T-cell (primary cell): ENCODE results near the gene GADD45A. TPM values are rescaled to one million over a fixed set of nuclear protein-coding genes. Genes with fewer than 3 reads are reported as not detected.
A peak's percentile ranks its signal among the peaks of the same experiment; 100 is the strongest.

Source experiments
- ATAC-seq, 4 experiments: fragments of 200-7000 bp in 3 of 4; fragments of 150-1000 bp in 1 of 4; cut with Tn5 transposase; replicated peaks in 1 of 4; 1 replicate in 3 of 4; 2 replicates in 1 of 4; pipeline ENCODE4 v1.10.0; 2021; ENCODE audit warnings: moderate library complexity in 3 of 4, mild to moderate bottlenecking in 2 of 4, moderate number of reproducible peaks in 1 of 4
- CTCF ChIA-PET, 2 donors: fragments of 300-600 bp; sonication (Branson Sonifier 250); formaldehyde crosslinking; loops; one replicate each; lab custom pipeline; 2022; ENCODE audit warnings: antibody characterized with exemption in 2 of 2; lab: Charles Lee
- POLR2A ChIA-PET, 2 donors: fragments of 300-600 bp; sonication (Branson Sonifier 250); formaldehyde crosslinking; loops; one replicate each; lab custom pipeline; 2022; ENCODE audit warnings: antibody characterized with exemption in 2 of 2; lab: Charles Lee
- DNase-seq, 35 experiments: peaks; one replicate each; pipeline versions ENCODE4 v3.0.0 to v3.0.0-alpha.2; 2013 to 2023
- H3K27ac ChIP-seq: one replicate; pipeline ENCODE4 v1.5.1; 2013; ENCODE audit warnings: low read length
- H3K27me3 ChIP-seq, 2 experiments: replicated peaks in 1 of 2; 1 replicate in 1 of 2; 2 replicates in 1 of 2; pipeline versions ENCODE4 v1.6.1 to v1.7.0; 2013; ENCODE audit warnings: low read length in 1 of 2, mixed read lengths in 1 of 2; ENCODE audit not compliant: control insufficient read depth in 2 of 2, insufficient read depth in 2 of 2; ENCODE audit errors: extremely low read depth in 1 of 2
- H3K36me3 ChIP-seq, 2 donors: 1 replicate in 1 of 2; 2 replicates in 1 of 2; pipeline versions ENCODE4 v1.6.1 to v1.7.0; 2013; ENCODE audit warnings: low read length in 1 of 2; ENCODE audit not compliant: control insufficient read depth in 2 of 2, insufficient read depth in 1 of 2; ENCODE audit errors: extremely low read depth in 1 of 2
- H3K4me1 ChIP-seq, 2 experiments: 1 replicate in 1 of 2; 2 replicates in 1 of 2; pipeline versions ENCODE4 v1.6.1 to v1.7.0; 2013; ENCODE audit warnings: low read length in 2 of 2, mixed read lengths in 1 of 2; ENCODE audit not compliant: insufficient read depth in 2 of 2, control insufficient read depth in 1 of 2; ENCODE audit errors: extremely low read depth in 1 of 2
- H3K4me3 ChIP-seq, 2 donors: 1 replicate in 1 of 2; 2 replicates in 1 of 2; pipeline versions ENCODE4 v1.5.1 to v1.7.0; 2013; ENCODE audit warnings: mild to moderate bottlenecking in 2 of 2, low read length in 1 of 2, moderate library complexity in 1 of 2; ENCODE audit not compliant: control insufficient read depth in 1 of 2; ENCODE audit errors: extremely low read depth in 1 of 2
- H3K9me3 ChIP-seq: 2 replicates; pipeline ENCODE4 v1.7.0; 2013
- H3K27ac Mint-ChIP-seq, 2 donors: one replicate each; pipeline ENCODE4 v1.8.0; 2020 to 2021; ENCODE audit warnings: mild to moderate bottlenecking in 2 of 2, mixed read lengths in 2 of 2
- H3K27me3 Mint-ChIP-seq, 2 donors: one replicate each; pipeline ENCODE4 v1.8.0; 2021 to 2022; ENCODE audit warnings: mixed read lengths in 2 of 2
- H3K36me3 Mint-ChIP-seq: one replicate; pipeline ENCODE4 v1.8.0; 2021; ENCODE audit warnings: mixed read lengths
- H3K4me1 Mint-ChIP-seq, 3 donors: one replicate each; pipeline ENCODE4 v1.8.0; 2020 to 2022; ENCODE audit warnings: mixed read lengths in 3 of 3, mild to moderate bottlenecking in 1 of 3
- H3K4me3 Mint-ChIP-seq, 3 donors: one replicate each; pipeline ENCODE4 v1.8.0; 2020 to 2022; ENCODE audit warnings: mild to moderate bottlenecking in 3 of 3, mixed read lengths in 3 of 3, moderate library complexity in 3 of 3
- H3K9me3 Mint-ChIP-seq, 3 donors: one replicate each; pipeline ENCODE4 v1.8.0; 2020 to 2022; ENCODE audit warnings: mixed read lengths in 3 of 3
- WGBS: methylation state at CpG from one replicate; pipeline ENCODE4 v1.1.5; 2013; ENCODE audit warnings: missing lambda C conversion rate; ENCODE audit not compliant: insufficient coverage; 5-methylcytosine and 5-hydroxymethylcytosine counted together
- total RNA-seq, 35 experiments: library from RNA in 6 of 35; stranded (reverse) in 6 of 35; fragments of 120-200 nt in 1 of 35; gene quantifications; one replicate each; pipeline versions ENCODE4 v1.2.1 to v1.2.4 and lab custom pipeline; 2013 to 2026

Gene GADD45A
- total RNA-seq, 5 donors from 2014 or later (not counting 1 experiment from before 2014, with no cell fraction given): 16.0 to 85.8 (median 21.9) TPM

GRCh38 chr1:67732750-67733151 is 47.8 kb downstream of the GADD45A start:
- Mint-ChIP-seq H3K4me3 (no peak overlapping the region), H3K36me3 (no peaks in the 10 kb centered on the region), H3K4me1 (peaks cover 12 to 26% (median 25%) of the 10 kb centered on the region in 3 donors), H3K9me3 (no peaks in the 10 kb centered on the region), H3K27me3 (no peaks in the 10 kb centered on the region), H3K27ac (no peak overlapping the region)
- CTCF ChIA-PET: no interaction called here
- ATAC-seq (no peak), DNase-seq (no peak)
- no peak overlapping the region for H3K27ac ChIP-seq
- H3K4me1 ChIP-seq: peaks cover 12 to 19% of the 10 kb centered on the region in 2 experiments
- no peaks in the 10 kb centered on the region for H3K36me3 ChIP-seq
- POLR2A ChIA-PET: interaction anchor here in 1 of 2 donors (0.5 kb wide), 1 partner anchor 859 kb away, joined by 8 read pairs; no protein-coding TSS in a partner anchor
- H3K27me3 ChIP-seq: no peaks in the 10 kb centered on the region
- H3K4me3 ChIP-seq: no peak overlapping the region
- WGBS: 97% methylated on average over 5 of the region's 6 CpGs
- H3K9me3 ChIP-seq: no peaks in the 10 kb centered on the region

GRCh38 chr1:67733681-67734322 is 48.8 kb downstream of the GADD45A start:
- ChIA-PET CTCF (no interaction called here), POLR2A (no interaction called here)
- no peaks in the 10 kb centered on the region for H3K9me3 ChIP-seq
- no peak overlapping the region for H3K27ac ChIP-seq
- no peaks in the 10 kb centered on the region for H3K9me3 Mint-ChIP-seq
- H3K4me1 ChIP-seq: peaks cover 12 to 19% of the 10 kb centered on the region in 2 experiments
- peaks cover 12 to 26% (median 25%) of the 10 kb centered on the region in 3 donors for H3K4me1 Mint-ChIP-seq
- H3K27me3 ChIP-seq: no peaks in the 10 kb centered on the region
- H3K36me3 ChIP-seq: no peaks in the 10 kb centered on the region
- 22% methylated on average over 3 of the region's 4 CpGs for WGBS
- H3K27ac Mint-ChIP-seq: no peak overlapping the region
- ATAC-seq (no peak), DNase-seq (no peak)
- H3K36me3 Mint-ChIP-seq: no peaks in the 10 kb centered on the region
- H3K4me3 Mint-ChIP-seq: no peak overlapping the region
- H3K27me3 Mint-ChIP-seq: no peaks in the 10 kb centered on the region
- H3K4me3 ChIP-seq: no peak overlapping the region

- no peaks in the 10 kb centered on the region for H3K36me3 Mint-ChIP-seq
- Histone ChIP-seq H3K27ac (no peak overlapping the region), H3K36me3 (no peaks in the 10 kb centered on the region), H3K27me3 (no peaks in the 10 kb centered on the region), H3K4me3 (no peak overlapping the region), H3K4me1 (peaks cover 12 to 19% of the 10 kb centered on the region in 2 experiments), H3K9me3 (no peaks in the 10 kb centered on the region)
- no peaks in the 10 kb centered on the region for H3K27me3 Mint-ChIP-seq
- no peak overlapping the region for H3K4me3 Mint-ChIP-seq
- no peak overlapping the region for H3K27ac Mint-ChIP-seq
- DNase-seq (no peak), ATAC-seq (no peak)
- ChIA-PET POLR2A (no interaction called here), CTCF (no interaction called here)
- no peaks in the 10 kb centered on the region for H3K9me3 Mint-ChIP-seq
- no CpG with 5 or more reads among the region's 3 CpGs for WGBS
- H3K4me1 Mint-ChIP-seq: peaks cover 12 to 26% (median 25%) of the 10 kb centered on the region in 3 donors
Observed at GRCh38 chr1:67734323-67734690, 49.3 kb downstream of the GADD45A start.

GRCh38 chr1:67735206-67735605 is 50.2 kb downstream of the GADD45A start:
- Mint-ChIP-seq H3K27ac (peak overlapping the region in 1 of 2 donors; percentile 96), H3K4me3 (no peak overlapping the region), H3K4me1 (peaks cover 12 to 26% (median 25%) of the 10 kb centered on the region in 3 donors), H3K27me3 (no peaks in the 10 kb centered on the region), H3K9me3 (no peaks in the 10 kb centered on the region), H3K36me3 (no peaks in the 10 kb centered on the region)
- no peak overlapping the region for H3K4me3 ChIP-seq
- no peaks in the 10 kb centered on the region for H3K36me3 ChIP-seq
- POLR2A ChIA-PET: no interaction called here
- H3K27ac ChIP-seq: no peak overlapping the region
- ATAC-seq (no peak), DNase-seq (no peak)
- H3K9me3 ChIP-seq: no peaks in the 10 kb centered on the region
- H3K27me3 ChIP-seq: no peaks in the 10 kb centered on the region
- CTCF ChIA-PET: no interaction called here
- peaks cover 12 to 19% of the 10 kb centered on the region in 2 experiments for H3K4me1 ChIP-seq
- WGBS: no CpG with 5 or more reads among the region's 3 CpGs

- Histone ChIP-seq H3K27ac (peak overlapping the region; percentile 44), H3K4me3 (peak overlapping the region; percentile 15 to 35), H3K4me1 (peaks cover 12 to 19% of the 10 kb centered on the region in 2 experiments), H3K9me3 (no peaks in the 10 kb centered on the region), H3K36me3 (no peaks in the 10 kb centered on the region), H3K27me3 (no peaks in the 10 kb centered on the region)
- Mint-ChIP-seq H3K4me1 (peaks cover 12 to 26% (median 25%) of the 10 kb centered on the region in 3 donors), H3K27me3 (no peaks in the 10 kb centered on the region), H3K9me3 (no peaks in the 10 kb centered on the region), H3K27ac (peak overlapping the region; percentile 81 to 96), H3K36me3 (no peaks in the 10 kb centered on the region), H3K4me3 (peak overlapping the region; percentile 49 to 73 (median 50))
- ATAC-seq (peak; percentile 90 to 98 (median 96)), DNase-seq (peak in 32 of 35 experiments; percentile 4 to 53 (median 19))
- WGBS: 4% methylated on average over 7 of the region's 11 CpGs
- CTCF ChIA-PET: no interaction called here
- POLR2A ChIA-PET: no interaction called here
Observed at GRCh38 chr1:67735806-67736627, 51.0 kb downstream of the GADD45A start.

- no peaks in the 10 kb centered on the region for H3K27me3 Mint-ChIP-seq
- ATAC-seq (no peak), DNase-seq (no peak)
- H3K27ac Mint-ChIP-seq: peak overlapping the region; percentile 81 to 96
- Histone ChIP-seq H3K36me3 (no peaks in the 10 kb centered on the region), H3K4me3 (no peak overlapping the region), H3K9me3 (no peaks in the 10 kb centered on the region), H3K4me1 (peaks cover 12 to 19% of the 10 kb centered on the region in 2 experiments), H3K27ac (peak overlapping the region; percentile 44), H3K27me3 (no peaks in the 10 kb centered on the region)
- CTCF ChIA-PET: interaction anchor here (0.6 to 1.1 kb wide), 3 partner anchors 58 to 1093 kb away, joined by 3 read pairs; no protein-coding TSS in a partner anchor
- H3K4me1 Mint-ChIP-seq: peaks cover 12 to 26% (median 25%) of the 10 kb centered on the region in 3 donors
- peak overlapping the region in 1 of 3 donors; percentile 73 for H3K4me3 Mint-ChIP-seq
- WGBS: 93% methylated on average over 2 of the region's 3 CpGs
- no peaks in the 10 kb centered on the region for H3K9me3 Mint-ChIP-seq
- POLR2A ChIA-PET: no interaction called here
- no peaks in the 10 kb centered on the region for H3K36me3 Mint-ChIP-seq
Observed at GRCh38 chr1:67736750-67737149, 51.7 kb downstream of the GADD45A start.
